ENCODE results near the gene MST1R. TPM values are rescaled to one million over a fixed set of nuclear protein-coding genes. Genes with fewer than 3 reads are reported as not detected.

Gene MST1R
- total and polyA plus RNA-seq, 4 experiments from 2014 or later: 0.38 to 1.3 (median 1.3) TPM; not detected in 1

DNA sequence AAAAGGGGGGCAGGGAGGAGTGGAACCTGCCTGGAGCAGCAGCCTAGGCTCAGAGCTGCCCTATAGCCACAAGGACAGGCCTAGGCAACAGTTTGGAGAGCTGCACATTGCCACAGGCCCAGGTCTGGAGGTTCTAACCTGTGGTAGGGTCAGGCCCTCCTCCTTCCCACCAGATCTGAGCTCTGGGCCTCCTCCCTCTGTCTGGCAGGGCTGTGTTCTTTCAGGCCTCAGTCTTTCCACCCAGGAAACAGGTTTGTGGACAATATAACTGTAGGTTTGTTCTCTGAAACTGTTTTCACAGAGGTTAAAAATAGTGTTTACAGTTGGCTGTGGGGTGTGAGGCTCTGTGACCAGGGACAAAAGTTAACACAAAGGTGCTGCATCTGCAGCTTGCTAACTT lies 25.0 kb downstream of the MST1R start:
- no peaks in the 10 kb centered on the region for H3K27me3 ChIP-seq (ENCODE audit: insufficient read depth, low read length)

DNA sequence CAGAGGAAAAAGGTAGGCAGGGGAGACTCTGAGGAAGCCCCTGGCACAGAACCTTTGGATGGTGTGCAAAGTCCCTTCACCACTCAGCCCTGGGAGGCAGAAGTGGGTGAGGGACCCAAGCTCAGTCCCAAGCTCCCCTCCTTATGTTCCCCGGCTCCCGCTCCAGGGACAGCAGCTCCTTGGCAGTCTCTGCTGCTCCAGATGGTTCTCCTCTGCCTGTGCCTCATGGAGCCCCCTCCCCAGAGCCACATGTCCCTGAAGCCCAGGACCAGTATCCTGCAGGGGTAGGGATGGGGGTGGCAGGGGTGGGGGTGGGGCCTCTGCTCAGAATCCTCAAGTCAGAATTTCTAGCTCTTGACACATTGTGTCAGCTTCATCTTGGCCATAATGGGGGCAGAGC lies 26.0 kb downstream of the MST1R start:
- Histone ChIP-seq H3K4me1 (ENCODE audit: insufficient read depth, low read length) (no peaks in the 10 kb centered on the region), H3K9me3 (ENCODE audit: control insufficient read depth in 1 of 2, low read length in 2 of 2) (no peaks in the 10 kb centered on the region), H3K4me3 (ENCODE audit: low read length in 2 of 2) (no peak overlapping the region), H3K27me3 (ENCODE audit: insufficient read depth, low read length) (no peaks in the 10 kb centered on the region), H3K27ac (ENCODE audit: low read depth, low read length) (no peak overlapping the region), H3K36me3 (ENCODE audit: insufficient read depth, low read length) (no peaks in the 10 kb centered on the region)
- intact Hi-C loops (cut with micrococcal nuclease): no loop called here
- CTCF ChIA-PET (ENCODE audit: partially characterized antibody): no interaction called here
- DNase-seq: no peak
- H3K4me3 Mint-ChIP-seq: no peak overlapping the region
- no peaks in the 10 kb centered on the region for H3K27me3 Mint-ChIP-seq
- POLR2A ChIA-PET (ENCODE audit: partially characterized antibody): no interaction called here
- H3K27ac Mint-ChIP-seq: peak overlapping the region in 1 of 7 donors; percentile 52
- no peaks in the 10 kb centered on the region for H3K36me3 Mint-ChIP-seq
- peaks cover 0 to 1% (median 0%) of the 10 kb centered on the region in 8 donors for H3K9me3 Mint-ChIP-seq
- peaks cover 0 to 11% (median 3%) of the 10 kb centered on the region in 4 donors for H3K4me1 Mint-ChIP-seq

More for the DNA sequence above, 25.0 kb downstream of the MST1R start:
- peaks cover 0 to 1% (median 0%) of the 10 kb centered on the region in 8 donors for H3K9me3 Mint-ChIP-seq
- H3K36me3 ChIP-seq (ENCODE audit: insufficient read depth, low read length): no peaks in the 10 kb centered on the region
- H3K36me3 Mint-ChIP-seq: no peaks in the 10 kb centered on the region
- H3K4me3 Mint-ChIP-seq: no peak overlapping the region
- ChIA-PET POLR2A (ENCODE audit: partially characterized antibody) (no interaction called here), CTCF (ENCODE audit: partially characterized antibody) (no interaction called here)
- no peaks in the 10 kb centered on the region for H3K9me3 ChIP-seq (ENCODE audit: control insufficient read depth in 1 of 2, low read length in 2 of 2)
- no peak for DNase-seq
- no peak overlapping the region for H3K27ac ChIP-seq (ENCODE audit: low read depth, low read length)
- no peaks in the 10 kb centered on the region for H3K4me1 ChIP-seq (ENCODE audit: insufficient read depth, low read length)
- intact Hi-C loops (cut with micrococcal nuclease): no loop called here
- no peak overlapping the region for H3K27ac Mint-ChIP-seq
- no peaks in the 10 kb centered on the region for H3K27me3 Mint-ChIP-seq
- no peak overlapping the region for H3K4me3 ChIP-seq (ENCODE audit: low read length in 2 of 2)
- H3K4me1 Mint-ChIP-seq: peaks cover 0 to 1% (median 0%) of the 10 kb centered on the region in 4 donors

DNA sequence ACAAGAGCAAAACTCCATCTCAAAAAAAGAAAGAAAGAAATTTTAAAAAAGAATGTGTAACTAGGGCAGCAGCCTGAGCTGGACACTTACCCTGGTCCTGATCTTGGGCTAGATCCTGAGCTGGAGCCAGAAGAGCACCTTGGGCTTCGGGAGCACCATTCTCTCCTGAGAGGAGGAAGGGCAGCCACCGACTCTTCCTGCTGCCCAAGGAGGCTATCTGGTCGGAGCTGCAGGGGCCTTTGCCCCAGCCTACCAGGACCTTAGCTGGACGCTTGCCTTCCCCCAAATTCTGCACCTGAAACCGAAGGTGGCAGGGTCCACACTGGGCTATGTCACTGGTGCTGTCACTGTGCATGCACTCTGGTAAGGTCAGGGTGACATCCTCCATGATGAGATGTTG lies 27.1 kb downstream of the MST1R start:
- ChIA-PET POLR2A (ENCODE audit: partially characterized antibody) (no interaction called here), CTCF (ENCODE audit: partially characterized antibody) (interaction anchor here (0.8 kb wide), 1 partner anchor 37 kb away, joined by 4 read pairs; no protein-coding TSS in a partner anchor)
- H3K4me3 Mint-ChIP-seq: no peak overlapping the region
- peaks cover 0 to 1% (median 0%) of the 10 kb centered on the region in 8 donors for H3K9me3 Mint-ChIP-seq
- DNase-seq: no peak
- no peaks in the 10 kb centered on the region for H3K9me3 ChIP-seq (ENCODE audit: control insufficient read depth in 1 of 2, low read length in 2 of 2)
- H3K4me3 ChIP-seq (ENCODE audit: low read length in 2 of 2): no peak overlapping the region
- no peaks in the 10 kb centered on the region for H3K36me3 Mint-ChIP-seq
- no peaks in the 10 kb centered on the region for H3K4me1 ChIP-seq (ENCODE audit: insufficient read depth, low read length)
- H3K36me3 ChIP-seq (ENCODE audit: insufficient read depth, low read length): no peaks in the 10 kb centered on the region
- intact Hi-C loops (cut with micrococcal nuclease): no loop called here
- H3K27me3 ChIP-seq (ENCODE audit: insufficient read depth, low read length): no peaks in the 10 kb centered on the region
- no peak overlapping the region for H3K27ac ChIP-seq (ENCODE audit: low read depth, low read length)
- H3K27me3 Mint-ChIP-seq: no peaks in the 10 kb centered on the region
- H3K4me1 Mint-ChIP-seq: peaks cover 1 to 17% (median 9%) of the 10 kb centered on the region in 4 donors
- H3K27ac Mint-ChIP-seq: no peak overlapping the region

DNA sequence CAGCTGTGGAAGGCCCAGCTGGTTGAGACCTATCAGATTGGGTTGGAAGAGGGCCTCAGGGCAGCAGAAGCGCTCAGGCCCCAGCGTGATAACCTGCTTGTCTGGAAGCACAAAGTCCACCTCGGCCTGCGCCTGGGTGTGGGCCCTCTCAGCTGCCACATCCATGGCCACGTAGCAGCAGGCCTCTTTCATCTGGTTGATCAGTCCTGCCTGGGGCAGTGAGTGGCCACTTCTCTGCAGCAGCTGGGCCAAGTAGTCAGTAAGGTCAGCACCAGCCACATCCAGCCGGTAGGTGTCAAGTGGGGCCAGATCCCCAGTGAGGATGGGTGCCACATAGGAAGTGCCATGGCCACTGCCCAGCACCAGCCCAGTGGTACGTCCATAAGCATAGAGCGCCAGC lies 30.1 kb downstream of the MST1R start:
- peaks cover under 1 to 3% of the 10 kb centered on the region in 2 donors for H3K27me3 Mint-ChIP-seq
- no peak overlapping the region for H3K4me3 Mint-ChIP-seq
- Histone ChIP-seq H3K27me3 (ENCODE audit: insufficient read depth, low read length) (peaks cover 5% of the 10 kb centered on the region), H3K9me3 (ENCODE audit: control insufficient read depth in 1 of 2, low read length in 2 of 2) (no peaks in the 10 kb centered on the region), H3K4me3 (ENCODE audit: low read length in 2 of 2) (no peak overlapping the region), H3K4me1 (ENCODE audit: insufficient read depth, low read length) (peaks cover 14% of the 10 kb centered on the region), H3K36me3 (ENCODE audit: insufficient read depth, low read length) (no peaks in the 10 kb centered on the region), H3K27ac (ENCODE audit: low read depth, low read length) (no peak overlapping the region)
- POLR2A ChIA-PET (ENCODE audit: partially characterized antibody): interaction anchor here (1.2 kb wide), 1 partner anchor 67 kb away, joined by 4 read pairs; no protein-coding TSS in a partner anchor
- intact Hi-C loops (cut with micrococcal nuclease): no loop called here
- H3K27ac Mint-ChIP-seq: no peak overlapping the region
- H3K36me3 Mint-ChIP-seq: no peaks in the 10 kb centered on the region
- DNase-seq: no peak
- peaks cover 0 to 1% (median 0%) of the 10 kb centered on the region in 8 donors for H3K9me3 Mint-ChIP-seq
- CTCF ChIA-PET (ENCODE audit: partially characterized antibody): interaction anchor here (1.5 to 1.6 kb wide), 2 partner anchors 35 to 334 kb away, joined by 4 read pairs; no protein-coding TSS in a partner anchor
- H3K4me1 Mint-ChIP-seq: peaks cover 1 to 17% (median 11%) of the 10 kb centered on the region in 4 donors

DNA sequence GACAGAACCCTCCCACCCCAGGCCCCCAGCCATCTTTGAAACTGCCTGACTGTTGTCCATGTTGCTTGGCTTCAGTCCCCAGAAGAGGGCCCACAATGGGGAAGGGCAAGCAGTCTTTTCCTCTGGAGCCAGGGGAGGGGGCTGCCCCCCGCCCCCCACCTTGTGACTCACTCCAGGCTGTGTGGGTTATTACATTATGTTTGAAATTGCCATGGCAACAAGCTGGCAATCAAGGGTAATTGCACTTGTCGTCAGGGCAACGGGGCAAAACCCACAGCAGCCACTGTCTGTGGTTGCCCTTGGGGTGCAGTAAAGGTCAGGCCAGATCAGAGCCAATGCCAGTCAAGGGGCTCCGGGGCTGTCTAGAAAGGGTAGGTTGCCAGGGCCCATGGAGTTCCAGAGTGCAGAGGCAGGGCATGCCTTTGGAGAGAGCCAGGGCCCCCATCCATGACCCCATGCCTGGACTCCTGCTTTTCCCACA lies 30.8 kb downstream of the MST1R start:
- H3K9me3 Mint-ChIP-seq: peaks cover 0 to 1% (median 0%) of the 10 kb centered on the region in 8 donors
- H3K4me3 ChIP-seq (ENCODE audit: low read length in 2 of 2): no peak overlapping the region
- no peaks in the 10 kb centered on the region for H3K36me3 Mint-ChIP-seq
- no peaks in the 10 kb centered on the region for H3K9me3 ChIP-seq (ENCODE audit: control insufficient read depth in 1 of 2, low read length in 2 of 2)
- ChIA-PET CTCF (ENCODE audit: partially characterized antibody) (interaction anchor here (1.5 to 1.6 kb wide), 2 partner anchors 34 to 333 kb away, joined by 4 read pairs; no protein-coding TSS in a partner anchor), POLR2A (ENCODE audit: partially characterized antibody) (no interaction called here)
- H3K27me3 ChIP-seq (ENCODE audit: insufficient read depth, low read length): peaks cover 12% of the 10 kb centered on the region
- no peaks in the 10 kb centered on the region for H3K36me3 ChIP-seq (ENCODE audit: insufficient read depth, low read length)
- no peak overlapping the region for H3K27ac Mint-ChIP-seq
- peaks cover 7 to 8% of the 10 kb centered on the region in 2 donors for H3K27me3 Mint-ChIP-seq
- H3K4me1 ChIP-seq (ENCODE audit: insufficient read depth, low read length): peaks cover 17% of the 10 kb centered on the region
- H3K4me3 Mint-ChIP-seq: peak overlapping the region in 1 of 8 donors; percentile 32
- H3K4me1 Mint-ChIP-seq: peaks cover 1 to 20% (median 11%) of the 10 kb centered on the region in 4 donors
- H3K27ac ChIP-seq (ENCODE audit: low read depth, low read length): no peak overlapping the region
- intact Hi-C loops (cut with micrococcal nuclease): no loop called here
- DNase-seq: peak in 4 of 5 donors; percentile 28 to 73 (median 40)

DNA sequence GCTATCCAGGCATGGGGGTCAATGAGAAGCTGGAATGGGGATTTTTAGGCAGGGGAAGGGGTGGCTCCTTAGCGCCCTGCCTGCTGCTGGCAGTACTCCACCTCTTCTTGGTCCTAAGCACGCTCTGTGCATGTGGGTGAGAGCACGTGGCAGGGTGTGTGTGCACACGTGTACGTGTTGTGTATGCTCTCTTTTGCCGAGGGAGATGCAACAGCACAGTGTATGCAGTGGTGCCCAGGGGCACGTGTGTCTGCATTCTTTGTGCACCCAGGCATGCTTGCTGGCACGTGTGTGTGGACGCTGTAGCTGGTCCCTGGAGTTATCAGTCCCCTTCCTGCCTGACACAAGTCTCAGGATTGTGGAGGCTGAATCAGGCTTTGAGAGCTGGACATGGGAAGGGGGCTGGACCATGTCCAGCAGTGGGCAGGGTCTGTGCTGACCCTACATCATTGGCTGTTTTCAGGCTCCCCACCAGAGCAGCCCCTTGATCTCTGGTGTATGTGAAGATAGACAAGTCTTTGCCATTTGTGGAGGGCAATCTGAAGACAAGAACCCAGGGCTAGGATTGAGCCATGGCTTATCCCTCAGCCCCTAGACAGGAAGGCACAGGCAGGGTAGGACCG lies 32.0 kb downstream of the MST1R start:
- Mint-ChIP-seq H3K27me3 (peaks cover 14 to 17% of the 10 kb centered on the region in 2 donors), H3K9me3 (peaks cover 0 to 1% (median 0%) of the 10 kb centered on the region in 8 donors), H3K36me3 (no peaks in the 10 kb centered on the region), H3K27ac (no peak overlapping the region), H3K4me1 (peaks cover 1 to 24% (median 11%) of the 10 kb centered on the region in 4 donors), H3K4me3 (peak overlapping the region in 3 of 8 donors; percentile 44 to 71 (median 45))
- no peak overlapping the region for H3K4me3 ChIP-seq (ENCODE audit: low read length in 2 of 2)
- H3K27me3 ChIP-seq (ENCODE audit: insufficient read depth, low read length): peaks cover 16% of the 10 kb centered on the region
- no peaks in the 10 kb centered on the region for H3K36me3 ChIP-seq (ENCODE audit: insufficient read depth, low read length)
- POLR2A ChIA-PET (ENCODE audit: partially characterized antibody): no interaction called here
- peaks cover 17% of the 10 kb centered on the region for H3K4me1 ChIP-seq (ENCODE audit: insufficient read depth, low read length)
- H3K9me3 ChIP-seq (ENCODE audit: control insufficient read depth in 1 of 2, low read length in 2 of 2): no peaks in the 10 kb centered on the region
- H3K27ac ChIP-seq (ENCODE audit: low read depth, low read length): no peak overlapping the region
- DNase-seq: no peak
- CTCF ChIA-PET (ENCODE audit: partially characterized antibody): no interaction called here
- intact Hi-C loops (cut with micrococcal nuclease): no loop called here

DNA sequence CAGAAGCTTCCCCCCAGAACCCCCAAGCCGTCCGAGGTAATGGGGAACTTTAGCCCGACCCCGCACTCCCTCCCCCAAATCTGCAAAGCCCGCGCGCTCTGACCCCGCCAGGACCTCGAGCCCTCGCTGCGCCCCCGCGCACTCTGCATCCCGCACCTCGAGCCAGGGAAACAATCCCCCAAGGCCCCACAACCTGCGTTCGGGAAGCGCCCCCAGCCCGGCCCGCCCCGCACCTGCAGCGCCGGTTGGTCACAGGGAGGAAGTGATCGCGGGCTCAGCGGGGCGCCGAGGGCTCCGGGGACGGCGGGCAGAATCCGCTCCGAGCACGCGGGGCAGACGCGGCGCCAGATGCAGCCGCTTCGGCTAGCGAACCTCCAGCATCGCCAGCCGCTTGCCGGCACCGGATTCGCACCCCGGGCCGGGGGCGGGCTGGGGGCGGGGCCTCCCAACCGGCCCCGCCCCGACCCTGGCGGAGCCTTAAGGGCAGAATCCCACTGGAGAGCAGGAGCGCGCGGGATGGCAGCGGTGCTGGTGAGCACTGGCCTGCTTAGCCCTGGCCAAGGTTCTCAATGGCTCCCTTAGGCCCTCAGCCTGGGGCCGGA lies 34.0 kb downstream of the MST1R start, which contains the start of gene CAMKV:
Gene CAMKV (minus strand): TSS at position 382 of the 602 bp plus-strand sequence. CDS start 7,518 bp downstream, outside the sequence.
- H3K27me3 ChIP-seq (ENCODE audit: insufficient read depth, low read length): peaks cover 23% of the 10 kb centered on the region
- no peak within 1 kb of the TSS for H3K27ac Mint-ChIP-seq
- DNase-seq: peak in 2 of 5 donors; percentile 22 to 24
- no peaks in the 10 kb centered on the region for H3K36me3 Mint-ChIP-seq
- intact Hi-C loops (cut with micrococcal nuclease): loop anchor here (2.0 kb wide), 1 partner anchor 37 kb away; no protein-coding TSS in a partner anchor
- H3K36me3 ChIP-seq (ENCODE audit: insufficient read depth, low read length): no peaks in the 10 kb centered on the region
- peaks cover 1 to 24% (median 11%) of the 10 kb centered on the region in 4 donors for H3K4me1 Mint-ChIP-seq
- peak within 1 kb of the TSS in 1 of 2 donors; percentile 28 for H3K4me3 ChIP-seq (ENCODE audit: low read length in 2 of 2)
- no peak within 1 kb of the TSS for H3K27ac ChIP-seq (ENCODE audit: low read depth, low read length)
- H3K27me3 Mint-ChIP-seq: peaks cover 17% of the 10 kb centered on the region in 2 donors
- no peaks in the 10 kb centered on the region for H3K9me3 ChIP-seq (ENCODE audit: control insufficient read depth in 1 of 2, low read length in 2 of 2)
- H3K4me3 Mint-ChIP-seq: peak within 1 kb of the TSS; percentile 35 to 67 (median 48)
- ChIA-PET POLR2A (ENCODE audit: partially characterized antibody) (no interaction called here), CTCF (ENCODE audit: partially characterized antibody) (interaction anchor here (1.7 kb wide), 1 partner anchor 31 kb away, joined by 5 read pairs; no protein-coding TSS in a partner anchor)
- H3K4me1 ChIP-seq (ENCODE audit: insufficient read depth, low read length): peaks cover 17% of the 10 kb centered on the region
- no peaks in the 10 kb centered on the region for H3K9me3 Mint-ChIP-seq

Measured in CD4-positive, alpha-beta memory T cell (primary cell).